GM12865 (cell line): ENCODE data around the gene ACAP2.

Experiments used
- DNase-seq: peaks from one replicate; pipeline ENCODE4 v3.0.0; 2010; ENCODE audit warnings: low read depth
- H3K4me3 ChIP-seq: 2 replicates; pipeline ENCODE4 v1.5.1; 2011; ENCODE audit warnings: mild to moderate bottlenecking, low read depth, low read length, control low read depth
- CTCF ChIP-seq: IDR thresholded peaks from 2 replicates; pipeline ENCODE4 v1.5.1; 2011; ENCODE audit warnings: low read length, control low read depth, low read depth, inconsistent platforms; ENCODE audit not compliant: insufficient read depth; ENCODE audit errors: missing control alignments

ACAP2 gene

GRCh38 chr3:195451373-195452015, 8.7 kb upstream of the ACAP2 start:
- no peak for TF ChIP-seq CTCF
- no peak for DNase-seq
- no peak overlapping the region for H3K4me3 ChIP-seq

- no peak overlapping the region for H3K4me3 ChIP-seq
- TF ChIP-seq CTCF, result no peak
- DNase-seq, result no peak
These were observed 8.0 kb upstream of the ACAP2 start for GRCh38 chr3:195450731-195451229.

GRCh38 chr3:195448205-195448875, 5.5 kb upstream of the ACAP2 start:
- no peak for DNase-seq
- TF ChIP-seq CTCF, result no peak
- H3K4me3 ChIP-seq, result no peak overlapping the region

- no peak overlapping the region for H3K4me3 ChIP-seq
- DNase-seq, result no peak
- no peak for TF ChIP-seq CTCF
These were observed 4.4 kb upstream of the ACAP2 start for GRCh38 chr3:195447201-195447600.

GRCh38 chr3:195446359-195446758, 3.5 kb upstream of the ACAP2 start:
- H3K4me3 ChIP-seq, result no peak overlapping the region
- no peak for DNase-seq
- TF ChIP-seq CTCF, result no peak

GRCh38 chr3:195445885-195446284, 3.1 kb upstream of the ACAP2 start:
- DNase-seq, result no peak
- no peak overlapping the region for H3K4me3 ChIP-seq
- no peak for TF ChIP-seq CTCF

- no peak for TF ChIP-seq CTCF
- peak overlapping the region; percentile 71 for H3K4me3 ChIP-seq
- DNase-seq, result peak; percentile 25
These were observed 670 bp upstream of the ACAP2 start for GRCh38 chr3:195443391-195443989.
